ENCODE data around the gene FLT1.

Gene FLT1

GRCh38 chr13:28488376-28489005 lies 6.4 kb downstream of the FLT1 start:
- DNase-seq (ENCODE audit: insufficient read length, low spot score) (no peak), FAIRE-seq (no peak)
- TF ChIP-seq POLR2A (IDR thresholded peaks at IDR 0.05; ENCODE audit: low read depth, low read length): no peak

DNA sequence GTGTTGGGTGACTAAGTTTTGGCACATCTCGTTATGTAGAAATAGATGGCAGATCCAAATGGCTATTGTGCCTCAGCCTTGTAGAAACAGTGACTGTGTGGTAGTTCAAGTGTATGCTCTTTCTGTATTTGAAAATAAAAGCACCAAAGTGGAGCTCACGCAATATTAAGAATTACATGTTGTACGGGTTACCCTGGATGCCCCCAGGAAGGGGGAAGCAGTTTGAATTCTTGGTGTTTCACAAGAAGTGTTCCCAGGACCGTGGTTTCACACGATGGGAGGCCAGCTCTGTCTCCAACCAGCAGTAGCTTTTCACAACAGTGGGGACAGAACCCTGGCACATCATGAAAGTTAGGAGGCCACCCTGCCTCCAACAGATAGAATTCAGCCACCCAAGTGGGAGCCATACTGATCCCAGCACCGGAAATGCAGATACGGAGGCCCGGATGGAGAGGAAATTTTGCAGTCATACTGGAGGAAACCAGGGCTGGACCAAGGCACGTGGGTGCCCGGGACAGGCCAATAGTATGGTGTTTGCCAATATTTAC lies 8.9 kb downstream of the FLT1 start:
- DNase-seq (ENCODE audit: insufficient read length, low spot score) (no peak), FAIRE-seq (no peak)
- no peak for TF ChIP-seq POLR2A (IDR thresholded peaks at IDR 0.05; ENCODE audit: low read depth, low read length)

- no peak for TF ChIP-seq POLR2A (IDR thresholded peaks at IDR 0.05; ENCODE audit: low read depth, low read length)
- DNase-seq (ENCODE audit: insufficient read length, low spot score): no peak
- no peak for FAIRE-seq
Measured at GRCh38 chr13:28485551-28485950, 9.4 kb downstream of the FLT1 start.

DNA sequence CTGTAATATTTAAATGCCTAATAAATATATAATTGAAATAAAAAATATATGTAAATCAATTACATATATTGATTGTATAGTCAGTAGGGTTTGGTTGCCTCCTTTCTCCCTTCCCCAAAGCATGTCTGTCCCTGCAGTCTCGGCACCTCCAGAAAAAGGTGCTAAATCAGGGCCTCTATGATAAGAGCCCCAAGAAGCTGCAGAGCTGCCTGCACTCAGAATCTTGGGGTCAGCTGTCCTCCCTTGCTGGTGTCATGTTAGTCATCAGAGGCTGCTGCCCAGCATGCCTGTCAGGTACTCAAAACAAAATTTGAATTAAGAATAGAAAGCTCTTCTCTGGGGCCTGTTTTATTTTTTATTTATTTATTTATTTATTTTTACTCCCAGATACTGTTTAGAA lies 9.8 kb downstream of the FLT1 start:
- TF ChIP-seq POLR2A (IDR thresholded peaks at IDR 0.05; ENCODE audit: low read depth, low read length): no peak
- FAIRE-seq (no peak), DNase-seq (ENCODE audit: insufficient read length, low spot score) (no peak)

DNA sequence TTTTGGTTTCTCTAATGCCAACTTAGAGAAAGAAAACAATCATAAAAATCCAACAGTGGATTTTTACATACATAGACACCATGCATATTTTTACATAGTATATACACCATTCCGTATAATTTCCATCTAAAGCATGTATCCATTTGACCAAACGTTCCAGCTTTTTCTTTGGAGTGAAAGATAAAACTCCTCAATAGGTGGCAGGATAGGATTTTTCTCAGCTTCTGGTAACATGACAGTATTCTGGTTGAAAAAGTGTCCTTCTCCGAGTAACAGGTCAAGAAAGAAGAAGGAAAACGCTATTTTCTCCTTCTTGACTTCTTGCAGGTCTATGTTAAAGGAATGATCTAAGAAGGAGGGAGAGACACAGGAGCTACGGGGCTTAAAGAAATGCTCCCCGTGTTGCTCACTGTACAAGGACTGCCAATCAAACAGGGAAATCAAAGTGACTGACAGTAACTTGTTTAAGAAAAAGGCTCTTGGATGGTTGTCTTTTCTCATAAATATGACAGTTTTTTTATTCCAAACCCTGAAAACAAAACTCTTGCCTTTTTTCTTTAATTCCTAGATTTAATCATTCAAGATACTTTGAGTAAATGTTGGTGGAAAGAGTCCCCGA lies 11.5 kb downstream of the FLT1 start:
- FAIRE-seq (no peak), DNase-seq (ENCODE audit: insufficient read length, low spot score) (no peak)
- TF ChIP-seq POLR2A (IDR thresholded peaks at IDR 0.05; ENCODE audit: low read depth, low read length): no peak

- TF ChIP-seq POLR2A (IDR thresholded peaks at IDR 0.05; ENCODE audit: low read depth, low read length): no peak
- no peak for FAIRE-seq
Measured at GRCh38 chr13:28479005-28479404, 15.9 kb downstream of the FLT1 start.

DNA sequence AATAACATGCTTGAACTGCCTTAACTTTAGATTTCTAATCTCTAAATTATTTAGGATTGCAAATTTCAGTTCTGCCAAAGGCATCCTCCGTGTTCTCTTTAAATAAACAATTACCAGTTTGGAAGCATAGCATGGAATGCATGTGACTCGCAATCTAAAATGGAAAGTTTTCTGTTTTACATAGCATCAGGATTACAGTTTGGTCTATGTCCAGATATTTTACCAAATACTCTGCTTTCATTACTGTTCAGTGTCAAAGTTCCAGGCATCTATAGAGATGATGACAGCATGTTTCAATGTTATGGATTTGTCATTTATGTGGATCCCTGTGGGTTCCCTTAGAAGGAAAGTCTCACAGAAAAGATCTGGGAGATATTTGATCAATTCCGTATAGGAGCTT lies 16.8 kb downstream of the FLT1 start:
- no peak for TF ChIP-seq POLR2A (IDR thresholded peaks at IDR 0.05; ENCODE audit: low read depth, low read length)
- DNase-seq (ENCODE audit: insufficient read length, low spot score): no peak
- no peak for FAIRE-seq

More at GRCh38 chr13:28479005-28479404, 15.9 kb downstream of the FLT1 start:
- DNase-seq (ENCODE audit: insufficient read length, low spot score): no peak

DNA sequence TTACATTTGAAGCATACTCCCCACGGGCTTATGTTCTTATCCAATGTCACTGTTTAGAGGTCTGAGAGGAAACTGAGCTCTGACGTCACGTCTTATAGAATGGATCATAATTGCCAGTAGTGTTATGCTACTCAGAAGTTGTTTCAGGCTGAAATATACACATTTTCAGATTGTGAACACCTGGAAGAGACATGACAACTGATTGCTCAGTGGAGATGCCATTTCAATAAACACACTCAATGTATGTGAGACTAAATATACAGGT lies 17.3 kb downstream of the FLT1 start:
- no peak for FAIRE-seq
- DNase-seq (ENCODE audit: insufficient read length, low spot score): no peak
- no peak for TF ChIP-seq POLR2A (IDR thresholded peaks at IDR 0.05; ENCODE audit: low read depth, low read length)

DNA sequence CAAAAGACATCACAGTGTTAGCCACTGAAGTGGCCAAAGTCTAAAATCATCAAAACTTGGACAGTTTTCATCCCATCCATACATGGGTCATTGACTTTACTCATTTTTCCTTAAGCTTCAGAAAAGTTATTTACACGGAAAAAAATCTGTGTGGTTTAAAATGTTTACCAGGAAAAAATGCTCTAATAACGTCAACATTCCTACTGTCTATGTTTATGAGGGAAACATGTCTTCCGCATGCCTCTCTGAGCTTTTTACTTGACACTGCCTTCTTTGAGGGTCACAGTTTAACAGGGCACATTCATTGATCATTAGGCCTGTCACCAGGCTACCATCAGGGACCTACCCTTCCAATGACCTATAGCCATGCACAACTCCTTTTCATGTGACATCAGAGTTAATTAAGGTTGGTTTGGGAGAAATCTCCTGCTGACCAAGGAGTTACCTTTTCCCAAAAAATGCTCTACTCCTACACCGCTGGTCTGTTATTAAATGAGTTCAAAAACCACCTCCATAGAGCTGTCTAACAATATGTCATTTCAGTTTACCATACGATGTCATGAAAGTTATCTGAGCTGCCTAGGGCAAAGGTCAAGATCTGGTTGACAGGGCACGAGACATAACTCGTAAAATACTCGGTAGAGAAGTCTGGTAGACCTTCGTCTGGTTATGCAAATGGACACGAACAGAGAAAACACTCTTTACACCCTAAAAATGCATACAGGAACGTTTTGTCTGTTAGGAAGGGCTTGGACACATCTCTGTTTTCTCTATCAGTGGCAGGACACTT lies 17.8 kb downstream of the FLT1 start:
- no peak for TF ChIP-seq POLR2A (IDR thresholded peaks at IDR 0.05; ENCODE audit: low read depth, low read length)
- DNase-seq (ENCODE audit: insufficient read length, low spot score): no peak
- no peak for FAIRE-seq

DNA sequence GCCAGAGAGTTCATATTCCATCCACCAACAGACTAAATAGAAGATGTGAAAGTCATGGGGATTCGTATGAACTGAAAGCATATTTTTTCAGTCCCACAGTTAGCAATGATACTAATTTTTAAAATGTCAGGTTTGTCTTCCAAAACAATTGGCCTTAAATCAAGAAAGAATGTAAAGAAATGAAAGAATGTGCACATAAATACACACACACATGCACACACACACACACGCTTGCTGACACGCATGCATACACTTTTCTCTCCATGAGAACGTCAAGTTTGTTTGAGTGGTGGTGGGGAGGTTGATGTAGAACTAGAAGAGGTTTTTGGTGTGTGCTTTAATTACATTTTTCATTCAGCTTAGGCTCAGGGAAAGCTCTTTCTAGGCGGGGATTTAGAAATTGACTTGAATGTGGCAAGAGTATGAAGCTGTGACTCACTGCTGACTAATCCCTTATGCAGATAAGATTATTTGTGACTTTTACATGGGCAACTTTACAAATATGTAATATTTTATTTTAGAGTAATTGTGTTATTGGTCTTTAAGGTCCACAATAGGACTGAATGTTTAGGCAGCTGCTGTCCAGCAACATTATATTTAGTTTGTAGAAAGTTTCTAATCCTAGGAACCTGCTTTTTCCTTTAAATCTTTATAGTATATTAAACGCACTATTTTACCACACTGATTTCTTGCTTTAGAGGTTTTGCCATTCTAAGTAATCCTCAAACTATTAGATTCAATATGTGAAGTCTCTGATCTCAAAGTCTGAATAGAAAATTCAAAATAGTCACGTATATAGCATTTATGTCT lies 18.8 kb downstream of the FLT1 start:
- TF ChIP-seq POLR2A (IDR thresholded peaks at IDR 0.05; ENCODE audit: low read depth, low read length): no peak
- FAIRE-seq (no peak), DNase-seq (ENCODE audit: insufficient read length, low spot score) (no peak)

- no peak for FAIRE-seq
- no peak for DNase-seq (ENCODE audit: insufficient read length, low spot score)
- TF ChIP-seq POLR2A (IDR thresholded peaks at IDR 0.05; ENCODE audit: low read depth, low read length): no peak
Measured at GRCh38 chr13:28474491-28475134, 20.3 kb downstream of the FLT1 start.

DNA sequence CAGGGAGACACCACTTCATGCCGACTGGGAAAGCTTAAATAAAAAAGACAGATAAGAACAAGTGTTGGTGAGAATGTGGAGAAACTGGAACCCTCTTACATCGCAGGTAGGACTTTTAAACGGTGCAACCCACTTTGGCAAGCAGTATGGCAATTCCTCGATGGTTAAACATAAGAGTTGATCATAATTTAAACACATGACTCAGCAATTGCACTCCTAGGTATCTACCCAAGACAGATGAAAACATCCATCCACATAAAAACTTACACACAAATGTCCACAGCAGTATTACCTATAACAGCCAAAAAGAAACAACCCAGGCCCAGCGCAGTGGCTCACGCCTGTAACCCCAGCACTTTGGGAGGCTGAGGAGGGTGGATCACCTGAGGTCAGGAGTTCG lies 21.9 kb downstream of the FLT1 start:
- no peak for FAIRE-seq
- no peak for TF ChIP-seq POLR2A (IDR thresholded peaks at IDR 0.05; ENCODE audit: low read depth, low read length)
- no peak for DNase-seq (ENCODE audit: insufficient read length, low spot score)

DNA sequence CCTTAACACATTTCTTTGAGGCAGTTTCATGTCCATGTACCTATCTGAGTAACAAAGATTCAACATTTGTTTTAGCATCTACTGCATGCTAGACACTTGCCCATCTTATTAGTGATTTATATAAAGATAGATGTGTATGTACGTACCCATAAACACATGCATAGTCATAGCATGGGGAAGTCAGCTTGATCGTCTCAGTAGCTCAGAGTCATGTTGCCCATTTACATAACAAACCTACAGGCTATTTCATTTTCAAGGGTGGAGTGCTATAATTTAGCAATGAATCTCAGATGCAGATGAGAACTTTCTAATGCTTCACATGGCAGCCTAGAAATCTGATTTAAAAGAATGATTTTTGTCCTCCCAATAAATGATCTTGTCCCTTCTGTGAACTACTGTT lies 23.5 kb downstream of the FLT1 start:
- no peak for TF ChIP-seq POLR2A (IDR thresholded peaks at IDR 0.05; ENCODE audit: low read depth, low read length)
- no peak for DNase-seq (ENCODE audit: insufficient read length, low spot score)
- no peak for FAIRE-seq

Data from H54 (cell line).